ENCODE data around the gene ARR3.

ARR3 gene

DNA sequence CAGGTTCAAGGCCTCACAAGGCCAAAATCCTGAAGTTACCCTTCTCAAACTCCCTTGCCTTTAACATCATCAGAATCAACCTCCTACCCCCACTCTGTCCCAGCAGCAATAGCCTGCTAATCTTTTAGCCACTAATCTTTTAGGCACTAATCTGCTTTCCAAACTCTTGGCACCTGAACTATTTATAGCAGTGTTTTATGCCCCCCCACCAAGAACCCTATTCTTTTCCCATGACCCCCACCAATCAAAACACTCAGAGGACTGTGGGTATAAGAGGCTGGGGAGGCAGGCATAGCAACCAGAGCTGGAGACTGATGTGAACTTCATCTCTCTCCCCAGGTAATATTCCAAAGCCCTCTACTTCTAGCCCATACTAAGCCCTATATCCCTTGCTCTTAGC lies at the start of gene ARR3:
ARR3 (plus strand) TSS at position 301 of the 400 bp plus-strand sequence. CDS start 1,052 bp downstream, outside the sequence.
- no peak for DNase-seq (ENCODE audit: low read depth)
- H3K4me3 ChIP-seq (ENCODE audit: control insufficient read depth, low read depth, low read length) = no peak within 1 kb of the TSS
- TF ChIP-seq, protein P1, sequence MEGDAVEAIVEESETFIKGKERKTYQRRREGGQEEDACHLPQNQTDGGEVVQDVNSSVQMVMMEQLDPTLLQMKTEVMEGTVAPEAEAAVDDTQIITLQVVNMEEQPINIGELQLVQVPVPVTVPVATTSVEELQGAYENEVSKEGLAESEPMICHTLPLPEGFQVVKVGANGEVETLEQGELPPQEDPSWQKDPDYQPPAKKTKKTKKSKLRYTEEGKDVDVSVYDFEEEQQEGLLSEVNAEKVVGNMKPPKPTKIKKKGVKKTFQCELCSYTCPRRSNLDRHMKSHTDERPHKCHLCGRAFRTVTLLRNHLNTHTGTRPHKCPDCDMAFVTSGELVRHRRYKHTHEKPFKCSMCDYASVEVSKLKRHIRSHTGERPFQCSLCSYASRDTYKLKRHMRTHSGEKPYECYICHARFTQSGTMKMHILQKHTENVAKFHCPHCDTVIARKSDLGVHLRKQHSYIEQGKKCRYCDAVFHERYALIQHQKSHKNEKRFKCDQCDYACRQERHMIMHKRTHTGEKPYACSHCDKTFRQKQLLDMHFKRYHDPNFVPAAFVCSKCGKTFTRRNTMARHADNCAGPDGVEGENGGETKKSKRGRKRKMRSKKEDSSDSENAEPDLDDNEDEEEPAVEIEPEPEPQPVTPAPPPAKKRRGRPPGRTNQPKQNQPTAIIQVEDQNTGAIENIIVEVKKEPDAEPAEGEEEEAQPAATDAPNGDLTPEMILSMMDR (IDR thresholded peaks at IDR 0.05; ENCODE audit: control insufficient read depth, insufficient read depth, low read depth, low read length, missing control alignments) = no peak

DNA sequence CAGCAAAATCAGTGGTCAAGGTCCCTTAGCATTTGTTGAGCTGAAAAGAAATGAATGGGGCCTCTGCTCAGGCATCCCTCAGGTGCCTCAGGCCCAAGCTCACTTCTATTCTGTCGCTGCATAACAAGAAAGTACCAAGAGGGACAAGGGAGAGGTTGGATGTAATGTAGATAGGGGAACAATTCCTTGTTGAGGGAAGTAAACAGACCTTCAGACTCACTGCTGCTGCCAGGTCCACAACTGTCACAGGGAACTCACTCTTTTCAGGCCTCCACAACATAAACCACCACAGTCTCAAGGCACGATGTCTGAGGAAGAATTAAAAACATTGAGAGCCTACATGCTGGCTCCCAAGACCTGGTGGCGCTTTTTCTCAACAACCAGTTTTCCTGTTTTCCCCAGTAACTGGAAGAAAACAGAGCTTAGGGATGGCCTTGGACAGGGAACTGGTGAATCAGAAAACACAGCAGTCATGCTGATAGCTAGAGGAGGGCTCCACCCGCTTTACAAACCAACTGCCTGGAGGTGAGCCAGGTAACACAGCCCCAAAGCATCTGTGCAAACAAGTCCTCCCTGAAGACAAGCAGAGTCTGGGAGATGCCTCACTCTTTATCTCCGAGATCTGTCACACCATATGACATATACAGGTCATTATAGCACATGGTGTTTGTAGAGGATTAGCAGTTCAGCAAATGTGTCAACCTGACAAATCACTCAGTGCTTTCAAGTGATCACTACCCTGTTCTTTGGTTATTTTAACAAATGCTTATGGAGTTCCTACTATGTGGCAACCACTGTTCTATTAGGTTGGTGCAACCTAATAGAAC lies 48.0 kb upstream of the ARR3 start:
- TF ChIP-seq, protein P1 (IDR thresholded peaks at IDR 0.05; ENCODE audit: control insufficient read depth, insufficient read depth, low read depth, low read length, missing control alignments) = no peak
- no peak for DNase-seq (ENCODE audit: low read depth)
- no peak overlapping the region for H3K4me3 ChIP-seq (ENCODE audit: control insufficient read depth, low read depth, low read length)

DNA sequence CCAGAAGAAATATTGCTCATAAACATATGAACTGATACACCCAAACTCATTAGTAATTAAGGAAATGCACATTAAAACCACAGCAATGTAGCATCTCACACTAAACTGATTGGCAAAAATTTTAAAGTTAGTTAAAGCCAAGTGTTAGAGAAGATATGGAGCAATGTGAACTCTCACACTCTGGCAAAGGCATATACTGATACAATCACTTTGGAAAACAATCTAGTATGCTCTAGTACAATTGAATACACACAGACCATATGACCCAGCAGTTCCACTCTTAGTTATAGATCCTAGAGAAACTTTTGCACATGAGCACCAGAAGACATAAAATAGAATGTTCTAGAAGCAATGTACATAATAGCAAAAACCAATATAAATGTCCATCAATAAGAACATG lies 42.1 kb upstream of the ARR3 start:
- TF ChIP-seq, protein P1 (IDR thresholded peaks at IDR 0.05; ENCODE audit: control insufficient read depth, insufficient read depth, low read depth, low read length, missing control alignments) = no peak
- H3K4me3 ChIP-seq (ENCODE audit: control insufficient read depth, low read depth, low read length) = no peak overlapping the region
- no peak for DNase-seq (ENCODE audit: low read depth)

DNA sequence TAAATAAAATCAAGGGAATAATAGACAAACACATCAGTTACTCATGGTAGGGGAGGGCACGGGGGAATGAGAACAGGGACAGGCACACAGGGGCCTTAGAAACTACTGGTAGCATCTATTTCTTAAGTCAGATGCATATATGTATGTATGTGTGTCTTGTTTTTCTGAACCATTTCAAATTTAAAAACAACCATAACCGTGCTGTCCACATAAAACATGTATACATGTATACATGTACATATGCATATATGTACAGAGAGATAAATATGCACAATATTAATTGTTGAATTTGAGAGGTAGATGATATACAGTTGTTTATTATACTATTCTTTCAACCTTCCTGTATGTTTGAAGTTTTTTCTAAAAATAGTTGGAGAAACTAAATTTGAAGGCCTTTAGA lies 41.4 kb upstream of the ARR3 start:
- H3K4me3 ChIP-seq (ENCODE audit: control insufficient read depth, low read depth, low read length) = no peak overlapping the region
- DNase-seq (ENCODE audit: low read depth) = no peak
- TF ChIP-seq, protein P1 (IDR thresholded peaks at IDR 0.05; ENCODE audit: control insufficient read depth, insufficient read depth, low read depth, low read length, missing control alignments) = no peak

DNA sequence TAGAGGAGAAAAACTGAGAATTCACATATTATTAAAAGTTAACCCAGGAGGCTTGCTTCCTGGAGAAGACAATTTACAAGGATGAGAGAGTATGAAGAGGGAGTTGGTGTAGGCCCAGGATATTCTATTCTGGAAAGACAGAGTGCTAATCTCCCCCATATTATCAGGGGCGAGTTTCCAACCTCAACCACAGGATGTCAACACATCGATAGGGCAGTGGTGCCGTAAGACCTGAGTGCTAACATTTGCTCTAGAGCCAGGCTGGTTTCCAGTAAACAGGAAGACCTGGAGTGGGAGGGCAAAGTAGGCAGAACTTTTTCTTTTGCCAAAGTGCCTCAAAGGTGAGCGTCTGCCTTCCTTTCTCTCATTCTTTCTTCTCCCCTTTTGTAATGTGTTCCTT lies 36.5 kb upstream of the ARR3 start:
- H3K4me3 ChIP-seq (ENCODE audit: control insufficient read depth, low read depth, low read length) = no peak overlapping the region
- TF ChIP-seq, protein P1 (IDR thresholded peaks at IDR 0.05; ENCODE audit: control insufficient read depth, insufficient read depth, low read depth, low read length, missing control alignments) = no peak
- DNase-seq (ENCODE audit: low read depth) = no peak

DNA sequence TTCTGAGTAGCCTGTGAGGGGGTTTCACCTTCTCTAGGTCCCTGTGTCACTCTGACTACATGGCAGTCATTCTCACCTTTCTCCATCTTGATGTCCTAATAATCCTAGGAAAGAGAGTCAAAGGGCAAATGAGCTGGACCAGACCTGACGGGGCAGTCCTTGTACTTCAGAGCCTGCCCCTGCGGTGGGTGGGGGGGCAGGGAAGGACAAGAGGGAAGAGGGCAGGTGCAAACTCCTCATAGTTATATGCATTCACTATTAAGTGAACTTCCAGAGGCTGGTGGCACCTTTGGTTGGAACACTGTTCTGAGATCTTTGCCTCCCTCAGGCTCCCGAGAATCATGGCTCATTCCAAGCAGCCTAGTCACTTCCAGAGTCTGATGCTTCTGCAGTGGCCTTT lies 33.8 kb upstream of the ARR3 start, which contains the start of gene AWAT1:
AWAT1 (plus strand) TSS at position 301 of the 400 bp plus-strand sequence; CDS start at position 342, 41 bp downstream.
- TF ChIP-seq, protein P1 (IDR thresholded peaks at IDR 0.05; ENCODE audit: control insufficient read depth, insufficient read depth, low read depth, low read length, missing control alignments) = no peak
- no peak for DNase-seq (ENCODE audit: low read depth)
- no peak within 1 kb of the TSS for H3K4me3 ChIP-seq (ENCODE audit: control insufficient read depth, low read depth, low read length)
